ENCODE data around the gene TIMP1. TPM values are rescaled to one million over a fixed set of nuclear protein-coding genes. Genes with fewer than 3 reads are reported as not detected.
A peak's percentile ranks its signal among the peaks of the same experiment; 100 is the strongest.

Gene TIMP1
- total and polyA plus RNA-seq, 2 of the 13 experiments (the other 11 are each of a cell fraction or from before 2014, with no cell fraction given), result 12.3 to 45.8 TPM

DNA sequence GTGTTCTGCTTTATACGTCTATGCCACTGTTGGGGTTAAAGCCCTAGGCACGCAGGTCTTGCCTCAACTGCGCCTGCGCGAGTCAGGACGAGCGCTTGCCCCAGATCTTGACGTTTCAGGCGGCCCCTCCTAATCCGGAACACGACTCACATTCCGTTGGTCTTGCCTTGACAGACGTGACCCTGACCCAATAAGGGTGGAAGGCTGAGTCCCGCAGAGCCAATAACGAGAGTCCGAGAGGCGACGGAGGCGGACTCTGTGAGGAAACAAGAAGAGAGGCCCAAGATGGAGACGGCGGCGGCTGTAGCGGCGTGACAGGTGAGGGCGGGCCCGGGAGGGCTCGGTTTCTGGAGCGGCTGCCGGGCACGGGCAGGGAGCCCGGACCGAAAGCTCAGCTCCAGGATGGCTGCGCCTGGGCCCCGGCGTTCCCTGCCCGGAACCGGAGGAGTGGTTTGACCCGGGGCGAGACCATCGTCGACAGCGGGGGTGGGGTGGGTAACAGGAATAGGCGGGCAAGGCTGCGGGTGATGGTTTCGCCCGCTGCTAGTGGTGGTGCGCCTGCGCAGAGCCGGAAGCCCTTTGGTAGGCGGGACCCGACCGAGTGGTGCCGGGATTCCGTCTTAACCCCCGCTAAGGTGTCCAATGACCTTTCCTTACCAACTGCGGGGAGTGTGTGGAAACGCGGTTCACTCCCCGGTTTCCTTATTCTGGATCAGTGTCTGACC, 21.1 kb upstream of the TIMP1 start, which contains the start of gene ARAF:
Gene ARAF, plus strand, starts transcription at position 272 of the 725 bp plus-strand sequence. CDS start 1,763 bp downstream, outside the sequence.
- POLR2A ChIA-PET, result no interaction called here
- in situ Hi-C loops (cut with HindIII; ENCODE audit: extremely low pct_ligation_motif_present, low pct_unique_long_range_greater_than_20kb), result loop anchor here (5.0 kb wide), 1 partner anchor 81 kb away; no protein-coding TSS in a partner anchor
- TF ChIP-seq GATAD2A (CRISPR knock-in tag; IDR thresholded peaks at IDR 0.05) (no peak), KMT2B (CRISPR knock-in tag; IDR thresholded peaks at IDR 0.05) (peak; percentile 82), NR3C1 (CRISPR knock-in tag; IDR thresholded peaks at IDR 0.05) (no peak), ZMYM4 (CRISPR knock-in tag; IDR thresholded peaks at IDR 0.05) (peak; percentile 43; the same call in 1 of the 2 replicates), AHR (CRISPR knock-in tag; IDR thresholded peaks at IDR 0.05) (no peak), BRCA1 (CRISPR knock-in tag; IDR thresholded peaks at IDR 0.05) (no peak), GATA4 (IDR thresholded peaks at IDR 0.05; ENCODE audit: borderline replicate concordance, low read depth) (no peak), GABPA (IDR thresholded peaks at IDR 0.05; ENCODE audit: low read depth, low read length) (peak; percentile 39), GABPA (CRISPR knock-in tag; IDR thresholded peaks at IDR 0.05; ENCODE audit: low read depth) (peak; percentile 77), NFYB (CRISPR knock-in tag; IDR thresholded peaks at IDR 0.05) (peak; percentile 96), KDM2A (CRISPR knock-in tag; IDR thresholded peaks at IDR 0.05; ENCODE audit: borderline replicate concordance, low read depth) (peak; percentile 37; the same call in 1 of the 2 replicates), MXI1 (IDR thresholded peaks at IDR 0.05; ENCODE audit: borderline replicate concordance, low read depth, low read length) (peak; percentile 21; the same call in 1 of the 3 replicates), CHD2 (IDR thresholded peaks at IDR 0.05; ENCODE audit: low read depth, low read length) (no peak), ZNF652 (CRISPR knock-in tag; IDR thresholded peaks at IDR 0.05; ENCODE audit: borderline replicate concordance, low read depth) (peak; percentile 55; the same call in 1 of the 2 replicates), BHLHE40 (IDR thresholded peaks at IDR 0.05; ENCODE audit: low read length) (peak; percentile 96), RORA (CRISPR knock-in tag; IDR thresholded peaks at IDR 0.05) (no peak), GATAD1 (CRISPR knock-in tag; IDR thresholded peaks at IDR 0.05) (peak; percentile 51; the same call in 1 of the 2 replicates), GABPB1 (CRISPR knock-in tag; IDR thresholded peaks at IDR 0.05) (peak; percentile 88), HCFC1 (IDR thresholded peaks at IDR 0.05; ENCODE audit: low read depth, low read length) (peak; percentile 3; the same call in 1 of the 2 replicates), ZNF160 (CRISPR knock-in tag; IDR thresholded peaks at IDR 0.05) (no peak), ZNF264 (CRISPR knock-in tag; IDR thresholded peaks at IDR 0.05) (no peak), ZNF143 (CRISPR knock-in tag; IDR thresholded peaks at IDR 0.05) (peak; percentile 39; the same call in 1 of the 2 replicates), ATAD3A (CRISPR knock-in tag; IDR thresholded peaks at IDR 0.05) (no peak)
- TF ChIP-seq, protein P1, sequence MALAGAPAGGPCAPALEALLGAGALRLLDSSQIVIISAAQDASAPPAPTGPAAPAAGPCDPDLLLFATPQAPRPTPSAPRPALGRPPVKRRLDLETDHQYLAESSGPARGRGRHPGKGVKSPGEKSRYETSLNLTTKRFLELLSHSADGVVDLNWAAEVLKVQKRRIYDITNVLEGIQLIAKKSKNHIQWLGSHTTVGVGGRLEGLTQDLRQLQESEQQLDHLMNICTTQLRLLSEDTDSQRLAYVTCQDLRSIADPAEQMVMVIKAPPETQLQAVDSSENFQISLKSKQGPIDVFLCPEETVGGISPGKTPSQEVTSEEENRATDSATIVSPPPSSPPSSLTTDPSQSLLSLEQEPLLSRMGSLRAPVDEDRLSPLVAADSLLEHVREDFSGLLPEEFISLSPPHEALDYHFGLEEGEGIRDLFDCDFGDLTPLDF (CRISPR knock-in tag; IDR thresholded peaks at IDR 0.05), result peak; percentile 60; the same call in 1 of the 2 replicates
- TF ChIP-seq, protein P2, sequence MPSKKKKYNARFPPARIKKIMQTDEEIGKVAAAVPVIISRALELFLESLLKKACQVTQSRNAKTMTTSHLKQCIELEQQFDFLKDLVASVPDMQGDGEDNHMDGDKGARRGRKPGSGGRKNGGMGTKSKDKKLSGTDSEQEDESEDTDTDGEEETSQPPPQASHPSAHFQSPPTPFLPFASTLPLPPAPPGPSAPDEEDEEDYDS (CRISPR knock-in tag; IDR thresholded peaks at IDR 0.05), result peak; percentile 78
- TF ChIP-seq, protein P3, sequence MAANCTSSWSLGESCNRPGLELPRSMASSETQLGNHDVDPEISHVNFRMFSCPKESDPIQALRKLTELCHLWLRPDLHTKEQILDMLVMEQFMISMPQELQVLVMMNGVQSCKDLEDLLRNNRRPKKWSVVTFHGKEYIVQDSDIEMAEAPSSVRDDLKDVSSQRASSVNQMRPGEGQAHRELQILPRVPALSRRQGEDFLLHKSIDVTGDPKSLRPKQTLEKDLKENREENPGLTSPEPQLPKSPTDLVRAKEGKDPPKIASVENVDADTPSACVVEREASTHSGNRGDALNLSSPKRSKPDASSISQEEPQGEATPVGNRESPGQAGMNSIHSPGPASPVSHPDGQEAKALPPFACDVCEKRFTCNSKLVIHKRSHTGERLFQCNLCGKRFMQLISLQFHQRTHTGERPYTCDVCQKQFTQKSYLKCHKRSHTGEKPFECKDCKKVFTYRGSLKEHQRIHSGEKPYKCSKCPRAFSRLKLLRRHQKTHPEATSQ (CRISPR knock-in tag; IDR thresholded peaks at IDR 0.05; ENCODE audit: borderline replicate concordance), result no peak

More for the DNA sequence above, 21.1 kb upstream of the TIMP1 start, which contains the start of gene ARAF:
- Histone ChIP-seq H3K4me2 (ENCODE audit: low read depth, low read length) (peak within 1 kb of the TSS; percentile 78), H3K79me2 (ENCODE audit: insufficient read depth, low read length) (peaks cover 6% of the 10 kb centered on the region), H3K27ac (ENCODE audit: extremely low read length, insufficient read depth, low read length) (peak within 1 kb of the TSS; percentile 86), H3K4me3 (replicated peaks in 1 of 3; ENCODE audit: insufficient read depth in 1 of 3, low read depth in 2 of 3, low read length in 3 of 3) (peak within 1 kb of the TSS; percentile 60 to 77 (median 77)), H4K20me1 (ENCODE audit: insufficient read depth, low read length) (peaks cover 4% of the 10 kb centered on the region; the same call in 1 of the 2 replicates), H3K36me3 (replicated peaks in 1 of 2; ENCODE audit: control insufficient read depth in 1 of 2, insufficient read depth in 2 of 2, low read length in 2 of 2) (peaks cover 0 to 19% of the 10 kb centered on the region in 2 experiments; a peak in 2 of 5 replicates), H2AFZ (ENCODE audit: low read length) (peak within 1 kb of the TSS; percentile 27), H3K9me3 (ENCODE audit: low read length) (no peaks in the 10 kb centered on the region), H3K9ac (ENCODE audit: insufficient read depth, low read depth, low read length) (peak within 1 kb of the TSS; percentile 78), H3K4me1 (ENCODE audit: insufficient read depth, low read length) (peaks cover 8% of the 10 kb centered on the region; the same call in 1 of the 2 replicates), H3K27me3 (ENCODE audit: control insufficient read depth in 1 of 2, insufficient read depth in 2 of 2, low read length in 2 of 2) (no peaks in the 10 kb centered on the region)
- CTCF ChIA-PET (ENCODE audit: low intra/inter-chr PET ratio, low total read pairs), result no interaction called here
- TSS peak; percentile 71 for BruUV-seq (replicated peaks)
- peak; percentile 99 for FAIRE-seq
- WGBS (ENCODE audit: low lambda C conversion rate), result no CpG with 5 or more reads among the region's 59 CpGs
- ATAC-seq, result peak; percentile 99
- peak; percentile 98 for DNase-seq (ENCODE audit: low spot score)
- intact Hi-C loops (cut with micrococcal nuclease; ENCODE audit: unreplicated experiment), result no loop called here

Data from HepG2 (cell line).